Fibroblast of lung (primary cell): Measurements from ENCODE around the gene HPS5. TPM values are rescaled to one million over a fixed set of nuclear protein-coding genes. Genes with fewer than 3 reads are reported as not detected.

ENCODE experiments used
- DNase-seq, 2 donors: peaks; one replicate each; pipeline versions ENCODE4 v3.0.0 to v3.0.0-alpha.2; 2010; ENCODE audit warnings: low read depth in 2 of 2
- H2AFZ ChIP-seq: 2 replicates; pipeline ENCODE4 v1.5.1; 2012; ENCODE audit warnings: low read length, control low read depth, inconsistent platforms
- H3K27ac ChIP-seq: 2 replicates; pipeline ENCODE4 v1.5.1; 2011; ENCODE audit warnings: low read length, control low read depth; ENCODE audit not compliant: insufficient read depth
- H3K27me3 ChIP-seq: 2 replicates; pipeline ENCODE4 v1.5.1; 2011; ENCODE audit warnings: mild to moderate bottlenecking, low read length; ENCODE audit not compliant: control insufficient read depth, insufficient read depth
- H3K36me3 ChIP-seq: 2 replicates; pipeline ENCODE4 v1.5.1; 2011; ENCODE audit warnings: low read length; ENCODE audit not compliant: control insufficient read depth, insufficient read depth
- H3K4me1 ChIP-seq: 2 replicates; pipeline ENCODE4 v1.5.1; 2011; ENCODE audit warnings: low read length; ENCODE audit not compliant: control insufficient read depth, insufficient read depth; ENCODE audit errors: extremely low read depth
- H3K4me2 ChIP-seq: 2 replicates; pipeline ENCODE4 v1.5.1; 2011; ENCODE audit warnings: low read length, control low read depth; ENCODE audit not compliant: insufficient read depth; ENCODE audit errors: extremely low read depth
- H3K4me3 ChIP-seq, 4 experiments: fragments of 200-600 bp in 1 of 4; sonication (generic) in 1 of 4; replicated peaks in 1 of 4; 2 replicates each; pipeline ENCODE4 v1.5.1; 2011 to 2016; ENCODE audit warnings: low read length in 4 of 4, low read depth in 3 of 4, mild to moderate bottlenecking in 3 of 4, control low read depth in 2 of 4, inconsistent platforms in 1 of 4, mixed read lengths in 1 of 4; ENCODE audit not compliant: insufficient read depth in 1 of 4; ENCODE audit errors: control extremely low read depth in 1 of 4
- H3K79me2 ChIP-seq: 2 replicates; pipeline ENCODE4 v1.5.1; 2012; ENCODE audit warnings: mild to moderate bottlenecking, low read length, inconsistent platforms; ENCODE audit not compliant: control insufficient read depth, insufficient read depth
- H3K9ac ChIP-seq: 2 replicates; pipeline ENCODE4 v1.5.1; 2011; ENCODE audit warnings: mild to moderate bottlenecking, low read length, control low read depth; ENCODE audit not compliant: insufficient read depth
- H3K9me3 ChIP-seq: 2 replicates; pipeline ENCODE4 v1.5.1; 2012; ENCODE audit warnings: low read depth, low read length; ENCODE audit not compliant: control insufficient read depth, insufficient read depth
- H4K20me1 ChIP-seq: 2 replicates; pipeline ENCODE4 v1.5.1; 2011; ENCODE audit warnings: low read length; ENCODE audit not compliant: control insufficient read depth, insufficient read depth; ENCODE audit errors: extremely low read depth
- CTCF ChIP-seq, 2 donors: IDR thresholded peaks in 1 of 2; conservative IDR thresholded peaks in 1 of 2; 1 replicate in 1 of 2; 2 replicates in 1 of 2; pipeline ENCODE4 v1.5.1; 2011 to 2012; ENCODE audit warnings: low read length in 2 of 2, control low read depth in 1 of 2, inconsistent platforms in 1 of 2, low read depth in 1 of 2, mild to moderate bottlenecking in 1 of 2
- EZH2 ChIP-seq: IDR thresholded peaks from 2 replicates; pipeline ENCODE4 v1.5.1; 2012; ENCODE audit warnings: low read length, control low read depth, mild to moderate bottlenecking; ENCODE audit errors: missing control alignments
- polyA plus RNA-seq, 2 donors: library from polyadenylated mRNA; depleted of rRNA in 1 of 2; stranded (reverse) in 1 of 2; unstranded in 1 of 2; fragments of >200 nt; gene quantifications; 2 replicates each; pipeline ENCODE4 v1.2.1, GENCODE V29; 2011 to 2012; ENCODE audit warnings: missing spikeins in 1 of 2
- total RNA-seq: library from RNA; depleted of rRNA; stranded (reverse); fragments of >200 nt; gene quantifications from 2 replicates; pipeline ENCODE4 v1.2.1, GENCODE V29; 2014

Gene HPS5
- total and polyA plus RNA-seq, 2 donors (not counting 1 experiment from before 2014, with no cell fraction given): 15.6 to 44.1 TPM

- no peak overlapping the region for H3K4me3 ChIP-seq
- no peak overlapping the region for H2AFZ ChIP-seq
- no peak overlapping the region for H3K27ac ChIP-seq
- TF ChIP-seq CTCF (conservative IDR thresholded peaks at IDR 0.05 in 1 of 2, IDR thresholded peaks at IDR 0.05 in 1 of 2; ENCODE audit: low read depth in 1 of 2, low read length in 2 of 2): no peak
- H3K9me3 ChIP-seq: no peaks in the 10 kb centered on the region
- H3K9ac ChIP-seq: no peak overlapping the region
- H3K27me3 ChIP-seq: no peaks in the 10 kb centered on the region
- no peaks in the 10 kb centered on the region for H3K79me2 ChIP-seq
- H4K20me1 ChIP-seq: no peaks in the 10 kb centered on the region
- H3K36me3 ChIP-seq: peaks cover 2% of the 10 kb centered on the region
- no peak for DNase-seq
- H3K4me2 ChIP-seq: no peak overlapping the region
- no peaks in the 10 kb centered on the region for H3K4me1 ChIP-seq
Observed at GRCh38 chr11:18280438-18281045, 41.4 kb downstream of the HPS5 start.

GRCh38 chr11:18277565-18278271 is 44.2 kb downstream of the HPS5 start:
- Histone ChIP-seq H3K27ac (no peak overlapping the region), H3K4me3 (no peak overlapping the region), H4K20me1 (no peaks in the 10 kb centered on the region), H3K4me2 (no peak overlapping the region), H3K4me1 (no peaks in the 10 kb centered on the region), H3K36me3 (peaks cover 2% of the 10 kb centered on the region), H2AFZ (no peak overlapping the region), H3K9ac (no peak overlapping the region), H3K79me2 (no peaks in the 10 kb centered on the region), H3K27me3 (no peaks in the 10 kb centered on the region), H3K9me3 (no peaks in the 10 kb centered on the region)
- no peak for TF ChIP-seq EZH2
- no peak for TF ChIP-seq CTCF (conservative IDR thresholded peaks at IDR 0.05 in 1 of 2, IDR thresholded peaks at IDR 0.05 in 1 of 2; ENCODE audit: low read depth in 1 of 2, low read length in 2 of 2)
- DNase-seq: no peak

GRCh38 chr11:18271206-18271605 is 50.7 kb downstream of the HPS5 start:
- H3K9me3 ChIP-seq: no peaks in the 10 kb centered on the region
- no peaks in the 10 kb centered on the region for H3K79me2 ChIP-seq
- no peak overlapping the region for H3K4me3 ChIP-seq
- H3K27ac ChIP-seq: no peak overlapping the region
- H3K4me1 ChIP-seq: no peaks in the 10 kb centered on the region
- no peaks in the 10 kb centered on the region for H3K36me3 ChIP-seq
- H4K20me1 ChIP-seq: no peaks in the 10 kb centered on the region
- no peak overlapping the region for H2AFZ ChIP-seq
- DNase-seq: no peak
- TF ChIP-seq CTCF (conservative IDR thresholded peaks at IDR 0.05 in 1 of 2, IDR thresholded peaks at IDR 0.05 in 1 of 2; ENCODE audit: low read depth in 1 of 2, low read length in 2 of 2): no peak
- TF ChIP-seq EZH2: no peak
- no peaks in the 10 kb centered on the region for H3K27me3 ChIP-seq
- H3K9ac ChIP-seq: no peak overlapping the region
- no peak overlapping the region for H3K4me2 ChIP-seq
